ENCODE measurements around the gene ABHD17A. TPM values are rescaled to one million over a fixed set of nuclear protein-coding genes. Genes with fewer than 3 reads are reported as not detected.
"Not testable (repeated sequence)": the region's sequence is repeated elsewhere in the genome, so short reads cannot be mapped to it uniquely, and the experiment has no call there.

The ABHD17A gene
- total RNA-seq, 2 experiments from 2014 or later: 108 to 110 TPM

- H3K27ac Mint-ChIP-seq; H3K27me3 Mint-ChIP-seq; intact Hi-C loops (cut with micrococcal nuclease); DNase-seq; H3K9me3 Mint-ChIP-seq; H3K4me3 Mint-ChIP-seq: not testable (repeated sequence)
- CTCF ChIA-PET: interaction anchor here (1.6 to 3.4 kb wide), 2 partner anchors 13 to 21 kb away, joined by 9 to 18 read pairs; no protein-coding TSS in a partner anchor
- H3K36me3 Mint-ChIP-seq: peaks cover 21% of the 10 kb centered on the region
- POLR2A ChIA-PET: interaction anchor here (1.5 to 3.0 kb wide), 3 partner anchors 12 to 65 kb away, joined by 3 to 19 read pairs (median 8); no protein-coding TSS in a partner anchor
- peaks cover 22% of the 10 kb centered on the region for H3K4me1 Mint-ChIP-seq (ENCODE audit: low read depth)
Measured at GRCh38 chr19:1877280-1877660, 8.0 kb downstream of the ABHD17A start.

DNA sequence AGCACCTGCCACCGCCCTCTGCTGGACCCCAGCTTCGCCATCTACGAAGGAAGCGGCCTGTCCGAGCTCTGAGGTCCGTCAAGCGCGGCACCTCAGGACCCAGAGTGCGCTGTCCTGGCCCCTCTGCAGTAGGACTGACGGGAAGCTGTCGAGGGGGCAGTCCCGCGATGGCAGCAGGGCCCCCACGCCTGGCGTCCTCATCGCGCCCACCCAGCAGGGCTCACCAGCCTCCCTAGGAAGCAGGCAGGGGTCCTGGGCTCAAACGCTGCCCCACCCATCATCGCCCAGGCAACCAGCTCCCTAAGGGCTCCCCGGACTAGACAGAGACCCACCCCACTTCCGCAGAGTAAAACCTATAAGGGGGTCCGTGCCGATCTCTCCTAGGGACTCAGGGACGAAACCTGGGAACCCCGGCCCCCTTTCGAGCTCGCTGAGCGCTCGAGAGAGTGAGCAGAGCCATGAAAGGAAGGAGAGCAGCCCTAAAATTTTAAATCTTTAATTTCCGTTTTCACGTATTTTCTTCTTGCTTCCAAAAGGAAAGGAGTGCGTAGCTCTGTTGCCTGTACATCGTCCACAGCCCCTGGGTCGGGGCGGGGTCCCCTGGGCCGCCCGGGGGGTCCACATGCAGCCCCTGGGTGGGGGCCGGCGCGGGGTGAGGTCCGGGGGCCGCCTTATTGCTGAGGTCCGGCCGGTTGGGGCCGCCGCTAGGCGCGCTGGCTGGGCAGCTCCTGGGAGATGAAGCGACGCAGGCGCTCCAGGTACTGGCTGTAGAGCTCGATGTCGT lies 8.6 kb downstream of the ABHD17A start:
- Mint-ChIP-seq H3K4me3 (peak overlapping the region; percentile 99), H3K4me1 (ENCODE audit: low read depth) (peaks cover 17% of the 10 kb centered on the region), H3K36me3 (peaks cover 21% of the 10 kb centered on the region), H3K27ac (peak overlapping the region; percentile 87)
- not testable (repeated sequence) for H3K27me3 Mint-ChIP-seq, DNase-seq, H3K9me3 Mint-ChIP-seq
- ChIA-PET POLR2A (interaction anchor here (0.8 to 3.0 kb wide), 6 partner anchors 8 to 66 kb away, joined by 3 to 19 read pairs (median 4); partner anchors contain the start of genes ABHD17A, ADAT3 and SCAMP4), CTCF (interaction anchor here (0.6 to 3.4 kb wide), 9 partner anchors 8 to 53 kb away, joined by 3 to 18 read pairs (median 5); partner anchors contain the start of gene ABHD17A)
- intact Hi-C loops (cut with micrococcal nuclease): loop anchor here (1.0 kb wide), 2 partner anchors 8 to 12 kb away; no protein-coding TSS in a partner anchor

- Mint-ChIP-seq H3K4me3 (peak overlapping the region; percentile 99), H3K27ac (peak overlapping the region; percentile 97), H3K4me1 (ENCODE audit: low read depth) (peaks cover 15% of the 10 kb centered on the region), H3K27me3 (no peaks in the 10 kb centered on the region), H3K9me3 (no peaks in the 10 kb centered on the region), H3K36me3 (peaks cover 21% of the 10 kb centered on the region)
- peak; percentile 93 for DNase-seq
- ChIA-PET POLR2A (interaction anchor here (0.7 to 3.0 kb wide), 10 partner anchors 9 to 466 kb away, joined by 3 to 19 read pairs (median 4); partner anchors contain the start of genes ABHD17A, ADAT3 and SCAMP4), CTCF (interaction anchor here (0.6 to 3.4 kb wide), 10 partner anchors 9 to 53 kb away, joined by 3 to 18 read pairs (median 6); partner anchors contain the start of gene ABHD17A)
- intact Hi-C loops (cut with micrococcal nuclease): loop anchor here (1.0 kb wide), 2 partner anchors 8 to 12 kb away; no protein-coding TSS in a partner anchor
Measured at GRCh38 chr19:1875646-1876495, 9.4 kb downstream of the ABHD17A start.

DNA sequence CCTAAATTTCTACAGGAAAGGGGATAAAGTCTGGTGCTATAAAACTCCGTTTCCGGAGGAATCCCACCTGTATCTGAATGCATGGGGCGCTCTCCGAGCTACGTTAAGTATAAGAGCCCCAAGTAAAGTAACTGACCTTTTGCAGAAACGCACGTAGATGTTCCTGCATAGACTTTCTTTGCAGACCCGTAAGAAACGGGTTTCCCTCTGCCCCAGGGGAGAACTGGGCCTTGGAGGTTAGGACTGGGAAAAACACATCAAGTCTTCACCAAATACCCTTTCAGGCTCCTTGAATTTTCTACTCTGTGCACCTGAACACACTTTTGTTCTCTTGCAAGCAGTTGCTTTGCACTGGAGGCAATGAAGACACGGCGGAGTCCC lies 10.0 kb downstream of the ABHD17A start:
- intact Hi-C loops (cut with micrococcal nuclease); H3K9me3 Mint-ChIP-seq; H3K27me3 Mint-ChIP-seq: not testable (repeated sequence)
- Mint-ChIP-seq H3K36me3 (peaks cover 23% of the 10 kb centered on the region), H3K4me1 (ENCODE audit: low read depth) (peaks cover 13% of the 10 kb centered on the region), H3K4me3 (peak overlapping the region; percentile 99), H3K27ac (peak overlapping the region; percentile 97)
- ChIA-PET CTCF (interaction anchor here (0.9 to 3.4 kb wide), 8 partner anchors 9 to 54 kb away, joined by 3 to 18 read pairs (median 6); partner anchors contain the start of gene ABHD17A), POLR2A (interaction anchor here (0.7 to 3.0 kb wide), 7 partner anchors 9 to 465 kb away, joined by 3 to 19 read pairs (median 4); no protein-coding TSS in a partner anchor)
- peak; percentile 18 for DNase-seq

- Mint-ChIP-seq H3K4me3 (peak overlapping the region; percentile 99), H3K27me3 (no peaks in the 10 kb centered on the region), H3K27ac (peak overlapping the region; percentile 97), H3K4me1 (ENCODE audit: low read depth) (peaks cover 13% of the 10 kb centered on the region), H3K9me3 (no peaks in the 10 kb centered on the region), H3K36me3 (peaks cover 25% of the 10 kb centered on the region)
- POLR2A ChIA-PET: interaction anchor here (0.6 to 3.0 kb wide), 10 partner anchors 8 to 465 kb away, joined by 3 to 19 read pairs (median 4); no protein-coding TSS in a partner anchor
- intact Hi-C loops (cut with micrococcal nuclease): no loop called here
- peak; percentile 35 for DNase-seq
- CTCF ChIA-PET: interaction anchor here (0.5 to 3.4 kb wide), 11 partner anchors 10 to 598 kb away, joined by 3 to 18 read pairs (median 4); partner anchors contain the start of gene ABHD17A
Measured at GRCh38 chr19:1874554-1875185, 10.6 kb downstream of the ABHD17A start.

- POLR2A ChIA-PET: interaction anchor here (0.5 to 1.0 kb wide), 3 partner anchors 9 to 29 kb away, joined by 3 read pairs; no protein-coding TSS in a partner anchor
- Mint-ChIP-seq H3K4me3 (peak overlapping the region; percentile 99), H3K9me3 (no peaks in the 10 kb centered on the region), H3K4me1 (ENCODE audit: low read depth) (peaks cover 16% of the 10 kb centered on the region), H3K27me3 (no peaks in the 10 kb centered on the region), H3K27ac (peak overlapping the region; percentile 97), H3K36me3 (peaks cover 25% of the 10 kb centered on the region)
- intact Hi-C loops (cut with micrococcal nuclease): no loop called here
- no peak for DNase-seq
- CTCF ChIA-PET: interaction anchor here (0.6 to 3.4 kb wide), 5 partner anchors 9 to 599 kb away, joined by 3 to 18 read pairs (median 4); no protein-coding TSS in a partner anchor
Measured at GRCh38 chr19:1873524-1874473, 11.5 kb downstream of the ABHD17A start.

GRCh38 chr19:1872807-1873523 lies 12.3 kb downstream of the ABHD17A start:
- DNase-seq: no peak
- Mint-ChIP-seq H3K4me1 (ENCODE audit: low read depth) (peaks cover 17% of the 10 kb centered on the region), H3K27ac (no peak overlapping the region), H3K36me3 (peaks cover 25% of the 10 kb centered on the region), H3K9me3 (no peaks in the 10 kb centered on the region), H3K27me3 (no peaks in the 10 kb centered on the region), H3K4me3 (no peak overlapping the region)
- ChIA-PET CTCF (no interaction called here), POLR2A (interaction anchor here (0.5 kb wide), 1 partner anchor 30 kb away, joined by 3 read pairs; no protein-coding TSS in a partner anchor)
- intact Hi-C loops (cut with micrococcal nuclease): no loop called here

DNA sequence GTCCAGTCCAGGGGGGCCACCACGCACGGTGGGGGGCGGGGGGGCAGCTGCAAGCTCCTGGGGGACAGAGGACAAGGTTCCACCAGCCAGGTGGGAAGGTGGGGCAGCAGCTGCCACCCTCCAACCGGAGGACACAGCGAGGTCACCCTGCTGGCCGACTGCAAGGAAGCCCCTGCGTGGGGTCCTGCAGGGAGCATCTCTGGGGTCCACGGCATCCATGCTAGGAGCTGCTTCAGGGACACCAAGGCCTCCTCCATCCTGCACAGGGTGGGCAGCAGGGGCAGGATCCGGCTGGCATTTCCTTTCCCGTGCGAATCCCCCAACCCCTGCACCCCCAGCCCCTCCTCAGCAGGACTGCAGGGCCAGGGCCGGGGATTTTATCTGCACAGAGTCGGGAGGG lies 13.7 kb downstream of the ABHD17A start:
- no peaks in the 10 kb centered on the region for H3K27me3 Mint-ChIP-seq
- peaks cover 25% of the 10 kb centered on the region for H3K36me3 Mint-ChIP-seq
- no peaks in the 10 kb centered on the region for H3K9me3 Mint-ChIP-seq
- intact Hi-C loops (cut with micrococcal nuclease): no loop called here
- no peak overlapping the region for H3K4me3 Mint-ChIP-seq
- ChIA-PET CTCF (no interaction called here), POLR2A (no interaction called here)
- H3K4me1 Mint-ChIP-seq (ENCODE audit: low read depth): peaks cover 17% of the 10 kb centered on the region
- no peak overlapping the region for H3K27ac Mint-ChIP-seq
- DNase-seq: no peak

DNA sequence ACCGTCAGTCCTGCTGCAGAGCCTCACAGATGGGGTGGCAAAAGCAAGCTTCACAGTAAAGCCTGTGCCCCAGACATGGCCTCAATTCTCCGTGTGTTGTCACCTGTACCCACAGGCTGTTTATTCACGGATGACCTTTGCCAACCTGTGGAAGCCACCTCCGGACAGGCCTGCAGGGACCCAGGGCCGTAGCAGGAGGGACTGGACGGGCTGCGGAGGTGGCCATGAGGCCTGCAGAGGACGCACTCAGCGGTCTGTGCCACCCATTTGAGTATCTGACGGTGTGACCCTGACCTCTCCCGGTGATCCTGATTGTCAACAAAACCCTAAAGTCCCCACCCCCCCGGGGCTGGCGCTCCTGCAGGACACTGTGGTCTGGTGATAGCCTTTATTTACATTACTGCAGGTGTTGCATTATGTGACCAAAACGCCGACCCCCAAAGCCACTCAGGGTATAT lies 14.1 kb downstream of the ABHD17A start:
- no peak for DNase-seq
- H3K4me1 Mint-ChIP-seq (ENCODE audit: low read depth): peaks cover 13% of the 10 kb centered on the region
- H3K27ac Mint-ChIP-seq: no peak overlapping the region
- H3K4me3 Mint-ChIP-seq: no peak overlapping the region
- H3K36me3 Mint-ChIP-seq: peaks cover 25% of the 10 kb centered on the region
- ChIA-PET POLR2A (no interaction called here), CTCF (no interaction called here)
- intact Hi-C loops (cut with micrococcal nuclease): no loop called here
- no peaks in the 10 kb centered on the region for H3K9me3 Mint-ChIP-seq
- H3K27me3 Mint-ChIP-seq: no peaks in the 10 kb centered on the region

DNA sequence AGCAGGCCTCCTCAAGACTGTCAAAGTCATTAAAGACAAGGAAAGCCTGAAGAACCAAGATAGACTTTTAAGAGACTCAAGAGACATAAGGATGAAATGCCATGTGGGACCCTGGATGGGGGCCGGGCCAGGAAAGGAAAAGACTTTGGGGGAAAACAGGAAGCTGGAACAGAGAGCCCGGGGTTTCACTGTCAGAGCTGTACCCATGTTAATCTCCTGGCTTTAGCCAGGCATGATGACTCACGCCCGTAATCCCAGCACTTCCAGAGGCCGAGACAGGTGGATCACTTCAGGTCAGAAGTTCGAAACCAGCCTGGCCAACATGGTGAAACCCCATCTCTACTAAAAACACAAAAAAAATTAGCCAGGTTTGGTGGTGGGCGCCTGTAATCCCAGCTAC lies 16.3 kb downstream of the ABHD17A start:
- H3K27me3 Mint-ChIP-seq: no peaks in the 10 kb centered on the region
- peak overlapping the region; percentile 54 for H3K27ac Mint-ChIP-seq
- H3K4me3 Mint-ChIP-seq: no peak overlapping the region
- no peaks in the 10 kb centered on the region for H3K9me3 Mint-ChIP-seq
- no peak for DNase-seq
- intact Hi-C loops (cut with micrococcal nuclease): no loop called here
- H3K4me1 Mint-ChIP-seq (ENCODE audit: low read depth): peaks cover 10% of the 10 kb centered on the region
- CTCF ChIA-PET: no interaction called here
- POLR2A ChIA-PET: no interaction called here
- peaks cover 8% of the 10 kb centered on the region for H3K36me3 Mint-ChIP-seq
